Parathyroid adenoma (tissue), 2 donors: Measurements from ENCODE around the gene ZNHIT1.
A peak's percentile ranks its signal among the peaks of the same experiment; 100 is the strongest.

Source experiments
- H2AFZ ChIP-seq: fragments of 300-600 bp; sonication (generic); one replicate; pipeline ENCODE4 v1.7.0; 2017; ENCODE audit warnings: antibody characterized with exemption, mild to moderate bottlenecking
- H3K27ac ChIP-seq: fragments of 300-600 bp; sonication (generic); one replicate; pipeline ENCODE4 v1.7.0; 2017
- H3K27me3 ChIP-seq: fragments of 300-600 bp; sonication (generic); one replicate; pipeline ENCODE4 v1.7.0; 2017; ENCODE audit warnings: low read length; ENCODE audit not compliant: control insufficient read depth, insufficient read depth
- H3K36me3 ChIP-seq: fragments of 300-600 bp; sonication (generic); one replicate; pipeline ENCODE4 v1.7.0; 2017; ENCODE audit warnings: low read length; ENCODE audit not compliant: control insufficient read depth, insufficient read depth
- H3K4me1 ChIP-seq: fragments of 300-600 bp; sonication (generic); one replicate; pipeline ENCODE4 v1.7.0; 2017; ENCODE audit warnings: control low read depth
- H3K4me2 ChIP-seq: fragments of 300-600 bp; sonication (generic); one replicate; pipeline ENCODE4 v1.7.0; 2017; ENCODE audit warnings: low read length
- H3K4me3 ChIP-seq: fragments of 300-600 bp; sonication (generic); one replicate; pipeline ENCODE4 v1.7.0; 2017; ENCODE audit warnings: low read depth, low read length
- H3K79me2 ChIP-seq: fragments of 300-600 bp; sonication (generic); one replicate; pipeline ENCODE4 v1.7.0; 2017; ENCODE audit warnings: control low read depth
- H3K9ac ChIP-seq: fragments of 300-600 bp; sonication (generic); one replicate; pipeline ENCODE4 v1.7.0; 2017; ENCODE audit warnings: mild to moderate bottlenecking
- H3K9me3 ChIP-seq: fragments of 300-600 bp; sonication (generic); one replicate; pipeline ENCODE4 v1.7.0; 2017; ENCODE audit warnings: low read length; ENCODE audit not compliant: control insufficient read depth
- TF ChIP-seq, protein P1 (sequence below): fragments of 300-600 bp; sonication (generic); IDR thresholded peaks from one replicate; pipeline ENCODE4 v1.7.0; 2017; ENCODE audit warnings: antibody characterized with exemption, mild to moderate bottlenecking
- donor health status: primary hyperparathyroidism.

Gene ZNHIT1

DNA sequence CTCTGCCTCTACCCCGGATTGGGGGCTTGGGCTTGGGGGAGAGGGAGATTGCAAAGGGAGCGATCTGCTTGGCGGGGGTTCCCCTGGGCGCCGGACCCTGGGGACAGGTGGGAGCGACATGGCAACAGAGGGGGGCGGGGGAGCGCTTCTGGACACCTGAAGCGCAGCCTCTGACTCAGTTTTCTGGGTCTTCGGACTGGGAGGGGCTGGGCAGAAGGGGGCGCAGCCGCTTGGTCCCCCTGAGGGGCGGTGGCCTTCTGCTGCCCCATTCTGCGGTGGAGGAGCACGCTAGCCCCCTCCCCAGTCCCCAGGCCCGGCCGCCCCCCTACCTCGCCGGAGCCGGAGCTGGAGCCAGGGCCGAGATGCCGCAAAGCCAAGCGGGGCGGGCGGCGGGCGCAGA lies 38.3 kb upstream of the ZNHIT1 start:
- TF ChIP-seq, protein P1, sequence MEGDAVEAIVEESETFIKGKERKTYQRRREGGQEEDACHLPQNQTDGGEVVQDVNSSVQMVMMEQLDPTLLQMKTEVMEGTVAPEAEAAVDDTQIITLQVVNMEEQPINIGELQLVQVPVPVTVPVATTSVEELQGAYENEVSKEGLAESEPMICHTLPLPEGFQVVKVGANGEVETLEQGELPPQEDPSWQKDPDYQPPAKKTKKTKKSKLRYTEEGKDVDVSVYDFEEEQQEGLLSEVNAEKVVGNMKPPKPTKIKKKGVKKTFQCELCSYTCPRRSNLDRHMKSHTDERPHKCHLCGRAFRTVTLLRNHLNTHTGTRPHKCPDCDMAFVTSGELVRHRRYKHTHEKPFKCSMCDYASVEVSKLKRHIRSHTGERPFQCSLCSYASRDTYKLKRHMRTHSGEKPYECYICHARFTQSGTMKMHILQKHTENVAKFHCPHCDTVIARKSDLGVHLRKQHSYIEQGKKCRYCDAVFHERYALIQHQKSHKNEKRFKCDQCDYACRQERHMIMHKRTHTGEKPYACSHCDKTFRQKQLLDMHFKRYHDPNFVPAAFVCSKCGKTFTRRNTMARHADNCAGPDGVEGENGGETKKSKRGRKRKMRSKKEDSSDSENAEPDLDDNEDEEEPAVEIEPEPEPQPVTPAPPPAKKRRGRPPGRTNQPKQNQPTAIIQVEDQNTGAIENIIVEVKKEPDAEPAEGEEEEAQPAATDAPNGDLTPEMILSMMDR: no peak
- Histone ChIP-seq H3K9me3 (no peaks in the 10 kb centered on the region), H3K9ac (no peak overlapping the region), H3K4me1 (no peaks in the 10 kb centered on the region), H3K36me3 (no peaks in the 10 kb centered on the region), H3K4me2 (peak overlapping the region; percentile 53), H3K27me3 (no peaks in the 10 kb centered on the region), H3K4me3 (no peak overlapping the region), H3K27ac (no peak overlapping the region), H3K79me2 (no peaks in the 10 kb centered on the region), H2AFZ (peak overlapping the region; percentile 40)

DNA sequence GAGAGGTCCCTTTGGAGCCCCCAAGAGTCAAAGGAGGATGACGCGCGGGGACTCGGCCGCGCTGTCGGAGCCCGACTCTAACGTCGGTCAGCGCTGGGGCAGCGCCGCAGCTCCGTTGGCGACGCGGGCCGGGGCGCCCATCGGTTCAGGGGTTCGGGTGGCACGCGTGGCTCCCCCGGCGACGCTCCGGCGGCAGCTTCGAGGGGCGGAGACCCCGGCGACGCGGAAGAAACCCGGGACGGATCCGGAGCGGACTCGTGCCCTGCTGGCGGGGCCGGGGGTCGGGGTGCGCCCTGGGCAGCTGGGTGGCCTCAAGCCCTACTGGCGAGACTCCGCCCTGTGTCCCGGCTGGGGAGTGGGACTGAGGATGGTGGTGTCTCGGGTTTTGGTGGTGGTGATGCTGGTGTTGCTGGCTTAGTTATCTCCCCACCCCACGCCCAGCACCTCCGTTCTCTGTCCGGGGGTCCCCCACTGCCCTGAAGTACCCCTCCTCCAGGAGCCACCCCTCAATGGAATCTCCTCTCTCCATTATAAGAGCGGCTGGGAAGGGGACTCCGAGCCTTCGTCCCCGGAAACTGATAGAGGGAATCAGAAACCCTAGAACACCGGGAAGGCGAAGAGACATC lies 37.7 kb upstream of the ZNHIT1 start, which contains the start of gene NAT16:
TSS of gene NAT16 (minus strand) at position 164 of the 626 bp plus-strand sequence. CDS start 5,486 bp downstream, outside the sequence.
- Histone ChIP-seq H3K27ac (no peak within 1 kb of the TSS), H3K36me3 (no peaks in the 10 kb centered on the region), H3K9me3 (no peaks in the 10 kb centered on the region), H3K79me2 (no peaks in the 10 kb centered on the region), H3K4me2 (peak within 1 kb of the TSS; percentile 55), H3K9ac (no peak within 1 kb of the TSS), H2AFZ (peak within 1 kb of the TSS; percentile 40), H3K27me3 (no peaks in the 10 kb centered on the region), H3K4me3 (peak within 1 kb of the TSS; percentile 31), H3K4me1 (no peaks in the 10 kb centered on the region)
- TF ChIP-seq, protein P1: no peak

DNA sequence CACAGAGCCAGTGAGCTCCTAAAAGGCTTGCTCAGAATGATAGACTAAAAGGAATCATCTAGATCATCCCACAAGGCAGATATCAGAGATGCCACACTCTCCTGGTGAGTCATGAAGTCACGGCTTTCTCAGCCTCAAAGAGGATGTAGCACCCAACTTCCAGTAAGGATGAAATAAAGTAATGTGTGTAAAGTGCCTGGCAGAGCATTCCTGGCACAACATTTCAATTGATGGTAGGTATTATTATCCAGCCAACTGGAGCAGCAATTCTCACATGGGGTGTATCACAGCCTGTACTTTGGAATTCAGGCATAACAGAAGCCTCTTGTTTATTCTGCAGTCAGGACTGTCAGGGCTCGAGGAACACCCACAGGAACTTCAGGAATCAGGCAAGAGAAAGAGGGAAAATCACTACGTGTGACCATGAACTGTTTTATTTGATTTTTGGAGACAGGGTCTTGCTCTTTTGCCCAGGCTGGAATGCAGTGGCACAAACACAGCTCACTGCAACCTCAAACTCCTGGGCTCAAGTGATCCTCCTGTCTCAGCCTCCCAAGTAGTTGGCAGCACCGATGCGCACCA lies 32.6 kb upstream of the ZNHIT1 start:
- Histone ChIP-seq H3K9ac (no peak overlapping the region), H3K4me3 (no peak overlapping the region), H3K36me3 (no peaks in the 10 kb centered on the region), H3K79me2 (no peaks in the 10 kb centered on the region), H3K9me3 (no peaks in the 10 kb centered on the region), H3K4me2 (no peak overlapping the region), H2AFZ (no peak overlapping the region), H3K27ac (no peak overlapping the region), H3K4me1 (no peaks in the 10 kb centered on the region), H3K27me3 (no peaks in the 10 kb centered on the region)
- TF ChIP-seq, protein P1: no peak

DNA sequence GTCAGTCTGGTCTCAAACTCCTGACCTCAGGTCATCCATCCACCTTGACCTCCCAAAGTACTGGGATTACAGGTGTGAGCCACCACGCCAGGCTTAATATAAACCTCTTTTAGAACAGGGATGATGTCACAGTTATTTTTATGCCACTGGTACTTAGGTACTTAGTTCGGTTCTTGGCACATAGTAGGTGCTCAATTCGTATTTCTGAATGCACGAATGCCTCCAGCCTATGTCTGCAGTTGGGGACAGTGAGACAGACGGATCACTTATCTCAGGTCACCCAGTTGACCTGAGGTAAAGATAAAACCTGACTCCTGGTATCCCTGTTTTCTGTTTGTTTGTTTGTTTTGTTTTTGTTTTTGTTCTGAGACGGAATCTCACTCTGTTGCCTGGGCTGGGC lies 31.8 kb upstream of the ZNHIT1 start:
- H3K27ac ChIP-seq: no peak overlapping the region
- H3K9me3 ChIP-seq: no peaks in the 10 kb centered on the region
- H2AFZ ChIP-seq: no peak overlapping the region
- H3K79me2 ChIP-seq: no peaks in the 10 kb centered on the region
- H3K27me3 ChIP-seq: no peaks in the 10 kb centered on the region
- TF ChIP-seq, protein P1: no peak
- H3K4me2 ChIP-seq: no peak overlapping the region
- H3K4me1 ChIP-seq: no peaks in the 10 kb centered on the region
- H3K36me3 ChIP-seq: no peaks in the 10 kb centered on the region
- H3K9ac ChIP-seq: no peak overlapping the region
- H3K4me3 ChIP-seq: no peak overlapping the region
